KOPT-K1 (cell line): ENCODE data around the gene ATP7B.
"Not testable (repeated sequence)": the region's sequence is repeated elsewhere in the genome, so short reads cannot be mapped to it uniquely, and the experiment has no call there.

Source experiments
- H3K27ac ChIP-seq: fragments of 200-600 bp; sonication (generic); 2 replicates; pipeline ENCODE4 v1.5.1; 2016; ENCODE audit warnings: antibody characterized with exemption, mild to moderate bottlenecking, low read depth, low read length; ENCODE audit not compliant: poor library complexity, severe bottlenecking
- H3K36me3 ChIP-seq: fragments of 200-600 bp; sonication (generic); 2 replicates; pipeline ENCODE4 v1.5.1; 2017; ENCODE audit warnings: antibody characterized with exemption, mild to moderate bottlenecking, low read length, moderate library complexity; ENCODE audit not compliant: insufficient read depth
- H3K9me3 ChIP-seq: fragments of 200-600 bp; sonication (generic); 2 replicates; pipeline ENCODE4 v1.5.1; 2017; ENCODE audit warnings: antibody characterized with exemption, low read length, mild to moderate bottlenecking; ENCODE audit not compliant: insufficient read depth, poor library complexity, severe bottlenecking

Gene ATP7B

DNA sequence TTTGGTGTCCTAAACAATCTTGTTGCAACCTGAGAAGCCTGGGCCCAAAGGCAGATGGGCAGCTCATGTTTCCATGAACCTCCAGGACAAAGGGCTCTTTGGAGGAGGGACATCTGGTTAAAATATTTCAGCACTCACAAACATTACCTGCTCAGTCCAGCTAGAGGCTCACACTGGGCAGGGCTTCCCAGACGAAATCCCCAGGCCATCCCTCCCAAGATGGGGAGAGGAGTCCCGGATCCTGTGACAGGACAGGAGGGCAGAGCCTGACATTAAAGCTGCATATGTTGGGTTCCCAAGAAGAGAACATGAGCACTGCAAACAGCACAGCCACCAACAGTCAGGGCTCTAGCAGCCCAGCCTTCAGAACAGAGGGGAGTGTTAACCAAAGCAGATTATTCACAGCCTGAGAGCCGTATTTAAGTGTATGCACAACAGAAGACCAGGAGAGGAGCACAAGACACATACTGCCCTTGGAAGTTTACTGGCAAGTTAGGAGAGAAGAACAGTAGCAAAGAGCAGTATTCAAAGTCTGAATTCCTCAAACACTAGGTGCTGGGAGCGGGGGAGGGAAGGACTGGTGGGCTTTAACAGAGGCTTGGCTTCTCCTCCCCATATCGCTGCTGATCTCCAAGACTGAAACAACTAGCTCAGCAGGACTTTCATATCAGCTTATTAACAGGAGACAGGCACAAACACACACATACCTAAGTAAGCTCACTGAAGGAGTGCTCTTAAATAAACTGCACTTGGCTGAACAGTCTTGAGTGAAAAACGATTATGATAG lies 12.3 kb downstream of the ATP7B start:
- Histone ChIP-seq H3K36me3 (no peaks in the 10 kb centered on the region), H3K27ac (no peak overlapping the region), H3K9me3 (no peaks in the 10 kb centered on the region)

DNA sequence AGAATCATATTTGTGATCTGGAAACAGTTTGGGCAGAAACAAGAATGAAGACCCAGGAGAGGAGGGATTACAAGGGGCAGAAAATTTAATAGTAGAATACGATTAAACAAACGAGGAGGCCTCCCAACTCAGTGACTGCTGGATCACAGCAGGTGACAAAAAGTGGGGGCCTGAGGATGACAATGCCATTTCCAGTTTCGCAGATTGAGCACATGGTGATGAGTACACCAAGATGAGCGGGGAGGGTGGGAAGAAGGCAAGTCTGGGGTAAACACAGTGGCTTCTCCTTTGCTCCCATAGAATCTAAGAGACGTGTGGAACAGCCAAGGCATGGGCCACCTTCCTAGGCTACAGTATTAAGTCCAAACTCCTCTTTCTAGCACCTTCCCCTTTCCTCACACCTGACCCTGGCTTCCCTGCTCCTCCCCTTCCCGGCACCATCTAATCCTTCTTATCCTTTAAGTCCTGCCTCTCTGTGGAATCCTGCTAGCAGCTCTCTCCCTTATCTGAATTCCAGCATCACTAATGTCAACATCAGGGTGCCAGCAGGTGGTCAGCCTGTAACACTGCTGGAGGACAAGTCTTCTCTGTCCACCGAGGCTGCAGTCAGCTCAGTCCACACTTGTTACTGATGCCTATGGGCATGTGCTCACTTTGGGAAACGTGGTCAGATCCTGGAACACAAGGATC lies 13.5 kb downstream of the ATP7B start:
- H3K27ac ChIP-seq: no peak overlapping the region
- no peaks in the 10 kb centered on the region for H3K36me3 ChIP-seq
- no peaks in the 10 kb centered on the region for H3K9me3 ChIP-seq

DNA sequence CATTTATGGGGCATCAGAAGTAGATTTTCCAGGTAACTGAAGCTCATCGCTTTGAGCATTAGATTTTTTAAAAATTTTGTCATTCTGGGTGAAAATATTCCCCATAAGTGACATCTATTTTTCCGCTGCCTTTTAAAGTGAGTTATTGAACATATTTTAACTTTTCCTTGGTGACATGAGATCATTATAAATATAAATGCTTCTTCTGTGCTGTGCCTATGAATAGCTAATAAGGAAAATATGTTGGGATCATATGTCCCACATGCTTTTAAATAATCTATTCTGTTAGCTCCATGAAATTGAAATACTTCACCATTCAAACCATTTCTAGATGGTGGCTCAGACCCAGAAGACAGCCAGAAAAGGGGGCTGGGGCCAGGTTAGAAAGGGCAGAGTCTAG lies 14.1 kb downstream of the ATP7B start:
- no peaks in the 10 kb centered on the region for H3K9me3 ChIP-seq
- no peaks in the 10 kb centered on the region for H3K36me3 ChIP-seq
- H3K27ac ChIP-seq: no peak overlapping the region

DNA sequence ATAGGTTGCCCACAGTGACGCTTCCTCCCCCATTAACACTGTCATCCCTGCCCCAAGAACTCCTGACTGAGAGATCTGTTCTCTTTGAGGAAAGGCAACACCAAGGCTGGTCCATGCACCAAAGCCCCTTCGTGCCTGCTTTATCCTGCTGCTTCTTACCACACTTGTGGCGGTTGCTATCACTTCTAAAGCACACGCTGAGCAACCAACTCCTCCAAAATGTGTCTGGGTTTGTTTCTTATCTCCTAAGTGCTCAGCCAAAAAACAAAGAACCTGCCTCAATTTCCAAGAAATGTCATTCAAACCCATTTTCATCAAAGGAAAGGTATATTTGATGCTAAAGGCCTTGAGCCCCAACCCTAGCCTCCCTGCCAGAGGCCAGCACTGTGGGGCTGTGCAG lies 14.6 kb downstream of the ATP7B start:
- Histone ChIP-seq H3K9me3 (no peaks in the 10 kb centered on the region), H3K36me3 (no peaks in the 10 kb centered on the region), H3K27ac (no peak overlapping the region)

DNA sequence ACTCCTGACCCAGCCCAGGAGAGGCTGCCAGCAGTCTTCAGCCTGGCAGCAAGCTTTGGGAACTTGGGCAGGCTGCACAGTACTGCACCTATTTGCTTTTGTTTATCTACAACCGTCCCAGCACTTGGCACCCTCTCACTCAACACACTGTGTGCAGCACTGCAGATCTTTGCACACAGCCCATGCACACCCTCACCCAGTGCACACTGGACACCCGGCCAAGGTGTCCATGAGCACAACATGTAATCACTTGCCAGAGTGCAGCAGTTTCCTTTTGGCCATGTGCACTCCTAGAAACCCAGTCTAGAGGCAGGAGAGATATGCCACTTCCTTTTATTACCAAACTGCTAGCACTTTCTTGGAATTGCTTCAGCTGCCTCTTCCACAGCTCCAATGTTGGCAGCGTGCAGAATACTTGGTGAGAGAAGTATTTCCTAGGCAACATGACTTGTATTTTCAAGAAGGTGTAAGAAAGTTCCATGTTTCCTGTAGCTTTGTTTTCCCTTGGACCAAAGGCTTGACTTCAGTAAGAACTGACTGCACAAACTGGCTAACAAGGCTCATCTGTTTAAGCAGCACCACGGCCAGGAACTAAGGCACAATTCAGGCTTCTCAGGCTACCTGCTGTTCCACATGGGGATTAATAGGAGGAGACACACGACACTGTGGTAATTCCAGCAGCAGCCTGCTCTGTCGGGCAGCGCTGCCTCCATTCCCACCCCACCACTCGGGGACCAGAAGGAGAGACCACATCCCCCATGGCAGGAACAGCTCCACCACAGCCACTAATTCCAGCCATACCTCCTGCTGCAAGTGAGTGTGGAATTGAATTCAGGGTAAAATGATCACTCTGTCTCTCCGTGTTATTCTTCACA lies 15.3 kb downstream of the ATP7B start:
- Histone ChIP-seq H3K36me3 (no peaks in the 10 kb centered on the region), H3K27ac (no peak overlapping the region), H3K9me3 (no peaks in the 10 kb centered on the region)

DNA sequence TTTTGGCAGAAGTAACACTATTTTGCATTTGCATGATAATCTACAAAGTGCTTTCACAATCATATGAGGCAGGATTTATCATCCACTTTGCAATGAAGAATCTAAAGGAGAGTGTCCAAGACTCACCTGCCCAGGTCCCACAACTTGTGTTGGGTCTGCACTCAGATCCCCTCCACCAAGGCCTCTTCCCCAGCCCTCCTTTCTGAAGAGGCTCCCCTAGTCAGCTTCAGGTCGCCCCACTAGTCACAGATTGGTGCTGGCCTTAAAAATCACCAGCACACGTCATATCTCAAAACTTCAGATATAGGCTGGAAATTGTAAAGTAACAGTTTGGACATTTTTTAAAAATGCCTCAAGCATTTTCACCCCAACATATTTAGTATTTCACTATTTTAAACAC lies 17.5 kb downstream of the ATP7B start:
- H3K9me3 ChIP-seq: no peaks in the 10 kb centered on the region
- no peaks in the 10 kb centered on the region for H3K36me3 ChIP-seq
- no peak overlapping the region for H3K27ac ChIP-seq

DNA sequence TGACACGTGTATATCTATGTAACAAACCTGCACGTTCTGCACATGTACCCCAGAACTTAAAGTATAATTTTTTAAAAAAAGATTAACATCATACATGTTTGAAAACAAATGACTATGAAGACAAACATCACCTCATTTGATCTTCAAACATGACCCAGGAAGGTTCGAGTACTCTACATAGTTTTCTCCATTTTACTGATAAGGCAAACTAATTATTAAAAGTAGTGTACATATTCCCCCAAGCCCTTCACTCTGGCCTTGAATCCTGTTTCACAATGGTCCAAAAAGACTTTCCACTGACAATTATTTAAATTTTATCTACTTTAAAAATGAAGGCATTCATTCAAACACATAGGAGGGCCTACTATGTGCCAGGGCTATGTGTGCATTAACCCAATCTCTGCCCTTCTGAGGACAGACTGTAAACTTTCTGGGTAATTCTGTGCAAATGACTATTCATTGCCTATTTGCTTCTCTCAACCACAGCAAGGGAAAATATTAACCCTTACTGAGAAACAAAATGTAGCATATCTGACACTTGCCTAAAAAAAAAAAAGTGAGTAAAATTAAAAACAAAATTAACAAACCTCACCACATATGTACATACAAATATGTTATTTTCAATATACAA lies 22.1 kb downstream of the ATP7B start:
- peaks cover 4% of the 10 kb centered on the region for H3K9me3 ChIP-seq
- H3K27ac ChIP-seq: no peak overlapping the region
- no peaks in the 10 kb centered on the region for H3K36me3 ChIP-seq

DNA sequence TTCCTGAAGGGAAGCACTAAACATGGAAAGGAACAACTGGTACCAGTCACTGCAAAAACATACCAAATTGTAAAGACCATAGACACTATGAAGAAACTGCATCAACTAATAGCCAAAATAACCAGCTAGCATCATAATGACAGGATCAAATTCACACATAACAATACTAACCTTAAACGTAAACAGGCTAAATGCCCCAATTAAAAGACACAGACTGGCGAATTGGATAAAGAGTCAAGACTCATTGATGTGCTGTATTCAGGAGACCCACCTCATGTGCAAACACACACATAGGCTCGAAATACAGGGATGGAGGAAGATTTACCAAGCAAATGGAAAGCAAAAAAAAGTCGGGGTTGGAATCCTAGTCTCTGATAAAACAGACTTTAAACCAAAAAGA lies 26.3 kb downstream of the ATP7B start:
- not testable (repeated sequence) for H3K27ac ChIP-seq, H3K9me3 ChIP-seq, H3K36me3 ChIP-seq

DNA sequence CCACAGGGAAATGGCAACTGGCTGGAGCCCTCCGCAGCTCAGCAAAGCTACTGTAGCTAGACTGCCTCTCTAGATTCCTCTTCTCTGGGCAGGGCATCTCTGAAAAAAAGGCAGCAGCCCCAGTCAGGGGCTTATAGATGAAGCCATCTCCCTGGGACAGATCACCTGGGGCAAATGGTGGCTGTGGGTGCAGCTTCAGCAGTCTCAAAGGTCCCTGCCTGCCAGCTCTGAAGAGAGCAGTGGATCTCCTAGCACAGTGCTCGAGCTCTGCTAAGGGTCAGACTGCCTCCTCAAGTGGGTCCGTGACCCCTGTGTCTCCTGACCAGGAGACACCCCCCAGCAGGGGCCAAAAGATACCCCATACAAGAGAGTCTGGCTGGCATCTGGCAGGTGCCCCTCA lies 28.0 kb downstream of the ATP7B start:
- not testable (repeated sequence) for H3K27ac ChIP-seq, H3K9me3 ChIP-seq, H3K36me3 ChIP-seq

DNA sequence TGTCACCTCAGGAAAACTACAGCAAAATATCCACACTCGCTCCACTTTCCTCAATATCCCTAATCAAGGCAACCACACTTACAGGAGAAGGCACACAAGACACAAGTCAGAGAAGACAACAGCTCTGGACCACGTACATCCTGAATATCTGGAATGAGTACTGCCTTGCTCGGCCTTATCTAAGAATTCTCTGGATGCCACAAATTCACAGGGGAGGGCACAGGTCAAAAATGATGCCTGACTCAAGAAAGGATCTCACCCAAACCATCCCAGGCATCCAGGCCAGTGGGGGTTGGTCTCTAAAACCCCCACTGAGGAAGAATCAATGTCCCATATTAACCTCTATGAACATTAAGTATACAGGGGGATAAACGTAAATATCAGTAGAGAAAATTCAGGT lies 29.9 kb downstream of the ATP7B start:
- H3K27ac ChIP-seq: no peak overlapping the region
- H3K9me3 ChIP-seq: peaks cover 4% of the 10 kb centered on the region
- no peaks in the 10 kb centered on the region for H3K36me3 ChIP-seq

DNA sequence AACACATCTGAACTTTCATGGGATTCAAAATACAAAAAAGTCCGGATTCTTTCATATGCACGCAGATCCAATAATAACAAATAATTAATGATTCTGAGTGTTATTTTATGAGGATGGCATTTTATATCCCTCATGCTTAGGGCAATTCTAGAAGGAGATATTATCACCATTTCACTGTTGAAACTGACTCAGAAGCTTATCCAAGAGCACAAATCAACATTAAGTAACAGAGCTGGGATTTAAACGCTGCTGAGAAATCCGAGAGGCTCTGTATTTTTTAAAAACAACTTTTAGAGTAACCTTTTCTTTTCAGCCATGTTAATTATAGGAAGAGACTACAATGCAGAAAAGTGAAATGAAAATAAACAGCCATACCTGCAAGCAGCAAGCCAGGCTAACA lies 30.3 kb downstream of the ATP7B start:
- Histone ChIP-seq H3K36me3 (no peaks in the 10 kb centered on the region), H3K27ac (no peak overlapping the region), H3K9me3 (peaks cover 4% of the 10 kb centered on the region)

DNA sequence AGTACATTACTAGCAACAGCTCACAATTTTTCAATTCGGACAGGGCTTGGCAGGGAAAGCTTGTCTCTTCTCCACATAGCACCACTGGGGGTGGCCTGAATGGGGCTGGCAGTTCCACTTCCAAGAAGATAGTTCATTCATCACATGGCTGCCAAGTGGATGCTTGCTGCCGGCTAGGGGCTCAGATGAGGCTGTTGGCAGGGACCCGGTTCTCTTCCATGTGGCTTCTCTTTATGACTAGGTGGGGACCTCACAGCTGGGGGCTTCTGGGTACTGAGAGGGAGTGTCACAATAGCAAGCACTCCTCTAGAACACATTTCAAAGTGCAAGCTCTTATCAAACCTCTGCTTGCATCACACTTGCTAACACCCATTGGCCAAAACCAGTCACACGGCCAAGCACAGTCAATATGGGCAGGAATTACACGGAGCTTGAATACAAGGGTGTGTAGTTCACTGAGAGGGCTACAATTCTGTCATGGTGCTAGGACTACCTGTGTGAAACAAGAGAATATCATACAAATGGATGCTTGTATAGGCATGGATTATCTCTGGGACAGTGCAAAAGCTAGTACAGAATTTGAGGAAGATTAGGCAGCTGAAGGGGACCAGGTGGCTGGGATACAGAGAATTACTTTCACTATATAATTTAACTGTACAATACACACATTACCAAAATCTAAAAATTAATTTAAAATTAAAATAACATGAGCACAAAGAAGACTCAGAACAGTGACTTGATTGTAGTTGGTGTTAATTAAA lies 32.3 kb downstream of the ATP7B start:
- H3K9me3 ChIP-seq: no peaks in the 10 kb centered on the region

DNA sequence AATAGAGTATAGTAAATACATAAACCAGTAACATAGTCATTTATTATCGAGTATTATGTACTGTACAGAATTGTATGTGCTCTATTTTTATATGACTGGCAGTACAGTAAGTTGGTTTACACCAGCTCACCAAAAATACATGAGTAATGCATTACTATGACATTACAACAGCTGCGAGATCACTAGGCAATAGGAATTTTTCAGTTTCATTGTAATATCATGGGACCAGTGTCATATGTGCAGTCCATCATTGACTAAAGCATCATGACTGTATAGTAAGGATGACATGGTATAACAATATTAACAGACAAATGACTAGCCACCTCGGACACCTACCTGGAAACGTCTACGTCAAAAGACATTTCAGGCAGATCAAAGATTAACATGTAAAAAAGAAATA lies 33.6 kb downstream of the ATP7B start:
- H3K36me3 ChIP-seq: no peaks in the 10 kb centered on the region
- no peaks in the 10 kb centered on the region for H3K9me3 ChIP-seq
- H3K27ac ChIP-seq: no peak overlapping the region

More for the DNA sequence above, 32.3 kb downstream of the ATP7B start:
- Histone ChIP-seq H3K36me3 (no peaks in the 10 kb centered on the region), H3K27ac (no peak overlapping the region)

DNA sequence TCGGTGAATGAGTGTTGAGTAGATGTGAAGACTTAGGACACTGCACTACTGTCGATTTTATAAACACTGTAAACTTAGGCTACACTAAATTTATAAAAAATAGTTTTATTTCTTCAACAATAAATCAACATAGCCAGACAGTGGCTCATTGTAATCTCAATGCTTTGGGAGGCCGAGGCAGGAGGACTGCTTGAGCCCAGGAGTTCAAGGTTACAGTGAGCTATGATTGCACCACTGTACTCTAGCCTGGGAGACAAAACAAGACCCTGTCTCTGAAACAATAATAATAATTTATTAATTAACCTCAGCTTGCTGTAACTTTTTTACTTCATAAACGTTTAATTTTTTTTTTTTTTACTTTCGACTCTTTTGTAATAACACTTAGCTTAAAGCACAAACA lies 34.4 kb downstream of the ATP7B start:
- Histone ChIP-seq H3K27ac (no peak overlapping the region), H3K9me3 (no peaks in the 10 kb centered on the region), H3K36me3 (no peaks in the 10 kb centered on the region)
